Myocyte (in vitro differentiated cells): ENCODE data around the gene CDC45. TPM values are rescaled to one million over a fixed set of nuclear protein-coding genes. Genes with fewer than 3 reads are reported as not detected.
"Not testable (repeated sequence)": the region's sequence is repeated elsewhere in the genome, so short reads cannot be mapped to it uniquely, and the experiment has no call there.

ENCODE experiments used
- DNase-seq: peaks from one replicate; pipeline ENCODE4 v3.0.0-alpha.2; 2012; ENCODE audit warnings: low read depth
- polyA plus RNA-seq: library from polyadenylated mRNA; unstranded; fragments of >200 nt; gene quantifications from one replicate; pipeline ENCODE4 v1.2.1, GENCODE V29; 2012; ENCODE audit warnings: missing spikeins
- total RNA-seq: library from RNA; depleted of rRNA; stranded (reverse); fragments of >200 nt; gene quantifications from 2 replicates; pipeline ENCODE4 v1.2.3, GENCODE V29; 2014

The CDC45 gene
- 1.1 and 4.5 TPM in 2 replicates for total RNA-seq
- polyA plus RNA-seq = 0.78 TPM

GRCh38 chr22:19479355-19480172 is at the start of gene CDC45:
CDC45 (plus strand) TSS chr22:19479920; CDS start chr22:19479969, 49 bp downstream.
- DNase-seq = peak; percentile 99

- DNase-seq = peak; percentile 35
These were observed 49.5 kb upstream of the CDC45 start for GRCh38 chr22:19429950-19430889.

GRCh38 chr22:19430890-19431541 is 48.7 kb upstream of the CDC45 start:
- peak; percentile 38 for DNase-seq

GRCh38 chr22:19431649-19432132 is 48.0 kb upstream of the CDC45 start, which contains the start of gene HIRA:
HIRA (minus strand) TSS chr22:19431733; CDS start chr22:19431476, 257 bp downstream.
- peak; percentile 81 for DNase-seq

GRCh38 chr22:19432133-19432851 is 47.4 kb upstream of the CDC45 start, which contains the start of gene MRPL40:
MRPL40 (plus strand) TSS chr22:19432545; CDS start chr22:19432555, 10 bp downstream.
- DNase-seq = peak; percentile 97

- DNase-seq = no peak
These were observed 45.3 kb upstream of the CDC45 start for GRCh38 chr22:19434401-19434800.

GRCh38 chr22:19434829-19435580 is 44.7 kb upstream of the CDC45 start:
- DNase-seq = no peak

GRCh38 chr22:19436444-19437161 is 43.1 kb upstream of the CDC45 start:
- DNase-seq = not testable (repeated sequence)

GRCh38 chr22:19438298-19438697 is 41.4 kb upstream of the CDC45 start:
- no peak for DNase-seq

GRCh38 chr22:19440411-19441195 is 39.1 kb upstream of the CDC45 start:
- DNase-seq = no peak

GRCh38 chr22:19442166-19442565 is 37.6 kb upstream of the CDC45 start:
- DNase-seq = no peak

- DNase-seq = no peak
These were observed 36.0 kb upstream of the CDC45 start for GRCh38 chr22:19443544-19444211.

GRCh38 chr22:19445279-19445982 is 34.3 kb upstream of the CDC45 start:
- DNase-seq = not testable (repeated sequence)

GRCh38 chr22:19446603-19447329 is 33.0 kb upstream of the CDC45 start:
- no peak for DNase-seq

- peak; percentile 94 for DNase-seq
These were observed 32.2 kb upstream of the CDC45 start, which contains the start of gene C22orf39 for GRCh38 chr22:19447330-19448075. C22orf39 (minus strand) TSS chr22:19447711; CDS start chr22:19447688, 23 bp downstream.
